ENCODE measurements around the gene BTD.

- TF ChIP-seq FOXK2 (IDR thresholded peaks at IDR 0.05) (no peak), TARDBP (IDR thresholded peaks at IDR 0.05) (no peak), FOXA1 (IDR thresholded peaks at IDR 0.05) (no peak), SUZ12 (IDR thresholded peaks at IDR 0.05) (no peak), FOXM1 (IDR thresholded peaks at IDR 0.05; ENCODE audit: borderline replicate concordance) (no peak), BHLHE40 (IDR thresholded peaks at IDR 0.05; ENCODE audit: borderline replicate concordance) (no peak), ELF4 (IDR thresholded peaks at IDR 0.05) (no peak), ARNT (IDR thresholded peaks at IDR 0.05) (no peak), SP1 (IDR thresholded peaks at IDR 0.05) (no peak), NFRKB (IDR thresholded peaks at IDR 0.05) (no peak), L3MBTL2 (conservative IDR thresholded peaks at IDR 0.05) (no peak), HDGF (IDR thresholded peaks at IDR 0.05; ENCODE audit: borderline replicate concordance) (no peak), CTBP1 (IDR thresholded peaks at IDR 0.05; ENCODE audit: borderline replicate concordance) (no peak), ZNF384 (IDR thresholded peaks at IDR 0.05) (no peak)
Observed at GRCh38 chr3:15682561-15683185, 81.1 kb downstream of the BTD start.
